ENCODE results near the gene PRRX2. TPM values are rescaled to one million over a fixed set of nuclear protein-coding genes. Genes with fewer than 3 reads are reported as not detected.
A peak's percentile ranks its signal among the peaks of the same experiment; 100 is the strongest.

Gene PRRX2
- total RNA-seq, 1 donor from 2014 or later = 20.8 TPM

DNA sequence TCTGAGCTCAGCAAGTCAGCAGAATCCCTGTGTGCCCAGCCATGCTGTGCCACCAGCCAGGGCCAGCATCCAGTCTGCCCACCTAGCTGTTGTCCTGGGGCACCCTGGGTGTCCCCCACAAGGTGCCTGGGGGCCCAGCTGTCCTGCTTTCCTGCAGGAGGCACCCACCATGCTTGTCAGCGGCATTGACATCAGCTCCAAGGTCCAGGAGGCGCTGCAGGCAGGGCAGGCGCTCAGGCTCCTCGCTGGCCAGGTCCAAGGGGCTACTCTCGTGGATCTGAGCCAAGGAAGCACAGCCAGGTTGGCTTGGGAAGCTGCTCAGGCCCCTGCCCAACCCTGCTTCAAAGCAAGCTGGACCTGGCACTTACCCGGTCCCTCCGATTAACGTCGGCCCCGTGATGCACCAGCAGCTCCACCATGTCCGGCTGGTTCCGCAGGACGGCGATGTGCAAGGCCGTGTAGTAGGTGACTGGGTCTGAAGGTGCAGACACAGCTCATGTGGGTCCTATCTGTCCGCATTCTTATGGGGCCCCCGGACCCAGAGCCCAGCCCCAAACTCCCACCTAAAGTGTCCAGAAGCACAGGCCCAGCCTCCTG lies 26.3 kb upstream of the PRRX2 start:
- Mint-ChIP-seq H3K36me3 (peaks cover 4% of the 10 kb centered on the region), H3K4me1 (ENCODE audit: unreplicated experiment) (peaks cover 10% of the 10 kb centered on the region), H3K27me3 (no peaks in the 10 kb centered on the region), H3K4me3 (no peak overlapping the region), H3K9me3 (no peaks in the 10 kb centered on the region), H3K27ac (no peak overlapping the region)
- TF ChIP-seq, protein P1, sequence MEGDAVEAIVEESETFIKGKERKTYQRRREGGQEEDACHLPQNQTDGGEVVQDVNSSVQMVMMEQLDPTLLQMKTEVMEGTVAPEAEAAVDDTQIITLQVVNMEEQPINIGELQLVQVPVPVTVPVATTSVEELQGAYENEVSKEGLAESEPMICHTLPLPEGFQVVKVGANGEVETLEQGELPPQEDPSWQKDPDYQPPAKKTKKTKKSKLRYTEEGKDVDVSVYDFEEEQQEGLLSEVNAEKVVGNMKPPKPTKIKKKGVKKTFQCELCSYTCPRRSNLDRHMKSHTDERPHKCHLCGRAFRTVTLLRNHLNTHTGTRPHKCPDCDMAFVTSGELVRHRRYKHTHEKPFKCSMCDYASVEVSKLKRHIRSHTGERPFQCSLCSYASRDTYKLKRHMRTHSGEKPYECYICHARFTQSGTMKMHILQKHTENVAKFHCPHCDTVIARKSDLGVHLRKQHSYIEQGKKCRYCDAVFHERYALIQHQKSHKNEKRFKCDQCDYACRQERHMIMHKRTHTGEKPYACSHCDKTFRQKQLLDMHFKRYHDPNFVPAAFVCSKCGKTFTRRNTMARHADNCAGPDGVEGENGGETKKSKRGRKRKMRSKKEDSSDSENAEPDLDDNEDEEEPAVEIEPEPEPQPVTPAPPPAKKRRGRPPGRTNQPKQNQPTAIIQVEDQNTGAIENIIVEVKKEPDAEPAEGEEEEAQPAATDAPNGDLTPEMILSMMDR (conservative IDR thresholded peaks at IDR 0.05) = no peak
- DNase-seq (ENCODE audit: extremely low spot score, unreplicated experiment) = no peak

DNA sequence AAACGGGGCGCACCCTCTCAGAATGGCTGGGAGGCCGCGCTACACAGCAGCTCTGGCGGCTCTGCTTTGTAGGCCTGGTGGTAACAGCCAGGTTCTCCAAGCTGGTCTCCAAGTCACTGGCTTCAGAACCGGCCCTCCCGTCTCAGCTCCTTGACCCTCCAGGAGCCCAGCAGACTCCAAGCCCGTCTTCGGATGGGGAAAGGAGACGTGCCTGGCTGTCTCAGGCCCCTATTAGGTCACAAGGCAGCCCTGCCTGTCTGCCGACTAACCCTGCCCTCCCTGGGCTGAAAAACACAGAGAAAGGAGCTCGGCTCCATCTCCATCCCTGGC lies 25.7 kb upstream of the PRRX2 start:
- Mint-ChIP-seq H3K4me1 (ENCODE audit: unreplicated experiment) (peaks cover 10% of the 10 kb centered on the region), H3K4me3 (peak overlapping the region; percentile 88), H3K27ac (no peak overlapping the region), H3K36me3 (peaks cover 4% of the 10 kb centered on the region), H3K9me3 (no peaks in the 10 kb centered on the region), H3K27me3 (no peaks in the 10 kb centered on the region)
- TF ChIP-seq, protein P1 (conservative IDR thresholded peaks at IDR 0.05) = no peak
- no peak for DNase-seq (ENCODE audit: extremely low spot score, unreplicated experiment)

DNA sequence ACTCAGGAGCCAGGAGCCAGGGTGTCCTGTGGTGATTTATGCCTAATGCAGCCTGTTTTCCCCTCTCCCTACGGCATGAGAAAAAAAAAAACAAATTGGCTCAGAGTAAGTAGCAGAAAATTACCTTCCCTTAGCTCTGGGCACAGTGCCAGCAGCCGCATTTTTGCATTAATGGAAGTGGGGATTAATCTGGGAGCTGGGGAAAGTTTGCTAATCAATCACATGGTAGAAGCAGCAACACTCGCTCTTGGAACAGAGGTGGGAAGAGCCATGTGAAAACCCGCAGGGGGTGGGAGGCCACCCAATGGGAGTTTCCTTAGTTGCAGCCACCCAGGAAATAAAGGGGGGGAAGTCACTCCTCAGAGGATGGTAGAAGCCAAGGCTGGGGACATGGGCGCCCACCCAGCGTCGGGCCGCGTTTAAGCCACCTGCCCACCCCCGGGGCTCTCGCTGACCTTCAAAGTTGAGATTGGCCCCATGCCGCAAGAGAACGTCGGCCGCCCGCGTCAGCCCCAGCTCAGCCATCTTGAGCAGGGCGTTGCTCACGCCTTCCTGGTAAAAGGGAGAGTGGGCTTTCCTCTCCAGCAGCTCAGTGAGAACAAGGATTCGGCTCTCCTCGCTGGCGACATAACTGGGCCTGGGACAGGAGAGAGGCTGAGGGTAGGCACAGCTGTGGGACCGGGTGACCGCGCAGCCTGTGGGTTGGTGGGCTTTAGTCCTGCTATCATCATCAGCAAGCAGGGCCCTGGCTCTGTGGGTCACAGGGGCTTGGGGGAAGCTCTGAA lies 25.2 kb upstream of the PRRX2 start:
- Mint-ChIP-seq H3K4me3 (peak overlapping the region; percentile 88), H3K27me3 (no peaks in the 10 kb centered on the region), H3K9me3 (no peaks in the 10 kb centered on the region), H3K36me3 (peaks cover 4% of the 10 kb centered on the region), H3K27ac (no peak overlapping the region), H3K4me1 (ENCODE audit: unreplicated experiment) (peaks cover 10% of the 10 kb centered on the region)
- TF ChIP-seq, protein P1 (conservative IDR thresholded peaks at IDR 0.05) = no peak
- no peak for DNase-seq (ENCODE audit: extremely low spot score, unreplicated experiment)

DNA sequence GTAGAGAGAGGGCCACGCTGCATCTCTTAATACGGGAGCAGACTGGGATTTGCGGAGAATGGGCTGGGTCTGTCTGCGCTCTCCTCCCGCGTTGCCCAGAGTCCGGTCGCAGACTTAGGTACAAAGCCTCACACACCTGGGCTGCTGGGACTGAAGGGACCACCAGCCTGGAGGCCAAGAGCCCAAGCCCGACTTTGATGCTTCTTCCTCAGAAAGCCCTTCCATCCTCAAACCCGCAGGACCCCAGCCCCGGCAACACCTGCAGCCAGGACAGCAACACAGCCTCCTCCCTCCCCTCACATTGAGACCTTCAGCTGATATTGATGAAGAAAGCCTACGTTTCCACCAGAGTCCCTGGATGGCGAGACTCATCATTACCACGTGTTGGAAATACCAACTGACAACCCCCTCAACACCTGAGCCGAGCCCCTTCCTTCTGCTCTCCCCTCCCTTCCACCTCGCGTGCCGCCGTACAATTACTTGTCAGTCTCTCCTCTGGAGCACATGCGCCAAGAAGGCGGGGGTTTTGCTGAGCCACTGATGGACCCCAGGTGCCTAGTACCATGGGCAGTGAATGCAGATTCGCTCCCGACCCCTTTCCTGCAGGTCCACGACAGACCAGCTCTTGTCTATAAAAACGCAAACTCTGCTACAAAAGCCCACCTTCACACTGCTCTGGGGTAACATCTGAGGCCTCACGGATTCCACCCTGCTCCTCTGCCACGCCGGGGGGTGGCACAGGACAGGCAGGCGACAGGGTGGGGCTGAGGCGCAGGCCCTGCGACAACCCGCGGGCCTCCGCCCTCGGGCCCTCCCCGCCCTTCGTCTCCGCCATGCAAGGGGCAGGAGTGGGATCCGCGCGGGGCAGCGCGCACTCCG lies 24.3 kb upstream of the PRRX2 start:
- Mint-ChIP-seq H3K4me3 (peak overlapping the region; percentile 88), H3K4me1 (ENCODE audit: unreplicated experiment) (peaks cover 10% of the 10 kb centered on the region), H3K9me3 (no peaks in the 10 kb centered on the region), H3K36me3 (peaks cover 4% of the 10 kb centered on the region), H3K27me3 (no peaks in the 10 kb centered on the region), H3K27ac (peak overlapping the region; percentile 30)
- TF ChIP-seq, protein P1 (conservative IDR thresholded peaks at IDR 0.05) = no peak
- DNase-seq (ENCODE audit: extremely low spot score, unreplicated experiment) = no peak

DNA sequence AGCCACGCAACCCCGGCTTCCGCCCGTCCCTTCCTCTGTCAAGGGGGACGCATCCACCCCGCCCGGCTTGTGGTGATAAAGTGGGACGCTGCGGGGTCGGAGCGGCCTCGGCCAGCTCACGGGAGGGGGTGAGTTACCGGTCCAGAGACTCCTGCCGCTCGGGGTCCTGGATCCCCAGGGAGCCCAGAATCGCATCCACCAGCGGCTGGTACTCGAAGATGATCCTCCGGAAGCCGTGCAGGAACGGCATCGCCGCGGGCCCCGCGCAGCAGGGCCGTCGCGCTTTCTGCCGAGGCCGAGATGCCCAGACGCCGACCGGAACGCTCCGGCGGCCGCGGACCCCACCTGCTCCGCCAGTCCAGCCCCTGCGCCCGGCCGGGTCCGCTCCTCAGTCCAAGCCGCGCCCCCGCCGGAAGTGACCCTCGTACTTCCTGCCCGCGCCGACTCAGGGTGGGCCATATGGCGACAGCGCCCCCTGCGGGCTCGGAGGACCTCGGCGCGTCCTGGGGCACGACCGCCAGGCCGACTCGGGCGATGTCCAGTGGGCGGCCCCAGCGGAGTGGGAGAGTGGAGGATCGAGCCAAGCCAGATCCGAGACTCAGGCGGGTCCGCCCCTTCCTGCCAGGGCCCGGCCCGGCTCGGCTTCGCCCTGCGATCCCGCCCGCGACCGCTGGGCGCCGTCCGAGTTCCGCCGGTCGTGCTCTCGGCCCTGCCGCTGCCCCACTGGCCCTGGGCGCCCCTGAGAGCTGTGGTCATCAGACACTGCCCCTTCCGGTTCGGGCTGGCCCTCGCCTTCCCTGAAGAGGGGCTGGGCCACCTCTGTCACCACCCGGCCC lies 23.5 kb upstream of the PRRX2 start, which contains the start of gene ASB6:
Gene ASB6 (minus strand): TSS at position 402 of the 836 bp plus-strand sequence. CDS start 152 bp downstream, at position 250.
- Mint-ChIP-seq H3K36me3 (peaks cover 4% of the 10 kb centered on the region), H3K27me3 (no peaks in the 10 kb centered on the region), H3K27ac (peak within 1 kb of the TSS; percentile 30), H3K9me3 (no peaks in the 10 kb centered on the region), H3K4me1 (ENCODE audit: unreplicated experiment) (peaks cover 10% of the 10 kb centered on the region), H3K4me3 (peak within 1 kb of the TSS; percentile 88)
- DNase-seq (ENCODE audit: extremely low spot score, unreplicated experiment) = peak; percentile 100
- TF ChIP-seq, protein P1 (conservative IDR thresholded peaks at IDR 0.05) = peak; percentile 100

All from type B pancreatic cell (in vitro differentiated cells).